Umbilical cord (tissue), 2 donors: ENCODE measurements around the gene SAXO2. TPM values are rescaled to one million over a fixed set of nuclear protein-coding genes. Genes with fewer than 3 reads are reported as not detected.
"Not testable (repeated sequence)": the region's sequence is repeated elsewhere in the genome, so short reads cannot be mapped to it uniquely, and the experiment has no call there.

Experiments used
- DNase-seq: peaks from one replicate; pipeline ENCODE4 v3.0.0-alpha.2; 2015; ENCODE audit warnings: low spot score
- total RNA-seq: library from RNA; depleted of rRNA; stranded (reverse); fragments of >200 nt; gene quantifications from one replicate; pipeline ENCODE4 v1.2.3, GENCODE V29; 2014; ENCODE audit warnings: low replicate concordance; ENCODE audit not compliant: insufficient read depth

The SAXO2 gene
- total RNA-seq, 1 donor from 2014 or later = 2.4 TPM

DNA sequence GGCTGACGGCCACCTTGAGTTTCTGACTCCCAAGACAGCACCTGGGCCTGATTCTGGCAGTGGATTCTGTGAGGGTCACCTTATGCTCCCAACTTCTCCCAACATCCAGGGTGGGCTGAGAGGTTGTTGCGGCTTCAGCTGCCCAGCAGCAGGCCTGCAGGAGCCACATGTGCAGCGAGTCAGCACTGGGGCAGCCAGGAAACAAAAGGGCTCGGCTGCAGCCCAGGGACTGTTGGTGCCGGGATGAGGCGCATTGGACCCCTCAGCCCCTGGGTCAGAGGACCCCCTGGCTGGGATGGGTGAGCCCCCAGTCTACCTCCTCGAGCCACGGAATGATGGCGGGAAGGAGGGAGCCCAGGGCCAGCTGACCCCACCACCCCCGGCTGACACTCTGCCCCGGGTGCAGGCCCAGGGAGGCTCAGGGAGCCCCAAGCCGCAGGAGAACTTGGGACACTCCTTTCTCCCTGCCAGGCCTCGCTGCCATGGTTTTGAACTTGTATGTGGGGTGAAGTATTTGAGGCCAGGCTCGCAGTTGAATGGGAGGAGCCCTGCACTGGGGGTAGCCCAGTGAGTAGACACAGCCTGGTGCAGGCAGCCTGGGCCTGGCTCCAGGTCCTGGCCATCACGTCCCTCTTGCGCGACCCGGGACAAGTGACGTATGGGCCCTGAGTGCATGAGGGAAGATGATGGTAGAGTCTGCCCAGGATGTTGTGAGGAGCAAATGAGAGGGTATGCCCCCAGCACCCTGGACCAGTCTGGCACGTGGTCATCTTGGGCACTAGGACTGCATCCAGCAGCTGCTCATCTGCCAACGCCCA is 51.5 kb downstream of the SAXO2 start:
- not testable (repeated sequence) for DNase-seq

GRCh38 chr15:82314769-82315518 is 52.3 kb downstream of the SAXO2 start:
- no peak for DNase-seq

GRCh38 chr15:82315519-82316246 is 53.1 kb downstream of the SAXO2 start:
- DNase-seq = no peak

GRCh38 chr15:82316247-82317090 is 53.9 kb downstream of the SAXO2 start:
- DNase-seq = not testable (repeated sequence)

- no peak for DNase-seq
Observed at GRCh38 chr15:82317091-82317489, 54.5 kb downstream of the SAXO2 start.

DNA sequence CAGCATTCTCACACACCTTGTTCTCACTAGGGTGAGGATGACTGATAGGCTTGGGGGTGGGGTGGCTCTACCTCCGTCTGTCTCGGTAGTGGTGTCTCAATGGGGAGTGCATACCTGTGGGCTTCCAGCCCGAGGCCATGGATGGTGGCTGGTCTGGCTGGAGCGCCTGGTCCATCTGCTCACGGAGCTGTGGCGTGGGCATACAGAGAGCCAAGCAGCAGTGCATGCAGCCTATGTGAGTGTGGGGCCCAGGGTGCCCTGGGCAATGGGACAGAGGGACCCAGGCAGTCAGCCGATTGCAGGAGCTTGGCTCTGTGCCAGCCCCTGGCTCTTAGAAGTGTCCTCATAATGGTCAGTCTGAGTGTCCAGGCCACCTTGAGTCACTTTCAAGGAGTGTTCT is 54.9 kb downstream of the SAXO2 start:
- not testable (repeated sequence) for DNase-seq

GRCh38 chr15:82318281-82318680 is 55.7 kb downstream of the SAXO2 start:
- DNase-seq = not testable (repeated sequence)

DNA sequence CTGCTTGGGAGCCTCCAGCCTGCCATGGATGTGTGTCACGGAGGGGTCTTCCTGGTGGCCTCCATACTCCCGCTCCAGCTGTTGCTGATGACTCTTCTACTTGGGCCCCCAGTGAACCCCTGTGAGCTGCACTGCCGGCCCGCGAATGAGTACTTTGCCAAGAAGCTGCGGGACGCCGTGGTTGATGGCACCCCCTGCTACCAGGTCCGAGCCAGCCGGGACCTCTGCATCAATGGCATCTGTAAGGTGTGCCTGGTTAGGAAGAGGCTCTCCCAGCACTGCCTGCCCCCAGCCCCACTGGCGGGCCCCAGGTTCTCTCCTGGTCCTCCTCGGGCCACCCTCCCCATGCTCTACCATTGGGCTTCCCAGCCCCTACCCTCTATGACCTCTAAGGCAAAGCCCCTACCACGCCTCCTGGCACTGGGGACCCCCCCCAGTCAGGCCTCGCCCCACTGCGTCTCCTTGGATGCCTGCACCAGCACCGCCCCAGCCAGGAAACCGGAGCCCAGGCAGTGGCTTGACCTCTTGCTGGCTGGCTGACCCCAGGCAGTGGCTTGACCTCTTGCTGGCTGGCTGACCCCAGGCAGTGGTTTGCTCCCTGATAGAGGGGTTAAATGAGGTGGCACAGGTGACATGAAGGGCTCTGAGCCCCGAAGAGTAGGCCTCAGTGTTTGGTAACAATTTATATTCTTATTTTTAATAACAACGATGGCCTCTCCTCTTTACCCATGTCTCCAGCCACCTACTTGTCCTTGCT is 57.1 kb downstream of the SAXO2 start:
- not testable (repeated sequence) for DNase-seq

DNA sequence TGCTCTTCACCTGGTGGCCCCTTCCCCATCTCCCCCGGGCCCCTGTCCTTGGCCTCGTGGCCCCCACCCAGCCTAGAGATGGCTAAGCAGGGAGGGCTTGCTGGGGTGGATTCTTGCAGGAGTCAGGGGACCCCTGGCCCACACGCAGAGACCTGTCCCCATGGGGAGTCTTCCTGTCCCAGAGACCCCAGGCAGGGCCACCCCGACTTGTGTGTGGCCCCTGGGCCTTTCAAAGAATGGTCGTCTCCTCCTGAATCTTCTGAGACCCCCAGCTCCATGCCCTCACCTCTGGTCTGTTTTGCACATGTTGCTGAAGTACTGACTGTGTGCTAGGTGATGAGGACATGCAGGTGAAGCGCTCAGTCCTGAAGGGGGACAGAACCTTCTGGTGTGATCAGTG is 58.2 kb downstream of the SAXO2 start:
- not testable (repeated sequence) for DNase-seq

DNA sequence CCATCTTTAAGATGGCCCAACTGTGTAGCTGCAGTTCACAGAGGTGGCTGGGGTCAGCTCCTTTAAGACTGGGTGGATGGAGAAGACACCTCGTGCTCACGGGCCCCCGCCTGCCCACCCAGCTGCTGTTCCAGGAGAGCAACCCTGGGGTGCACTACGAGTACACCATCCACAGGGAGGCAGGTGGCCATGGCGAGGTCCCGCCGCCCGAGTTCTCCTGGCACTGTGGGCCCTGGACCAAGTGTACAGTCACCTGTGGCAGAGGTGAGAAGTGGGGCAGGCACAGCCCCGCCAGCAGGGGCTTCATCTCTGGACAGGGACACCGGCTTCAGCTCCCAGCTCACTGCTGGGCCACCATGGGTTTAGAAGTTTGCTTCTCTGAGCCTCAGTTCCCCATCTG is 59.9 kb downstream of the SAXO2 start:
- not testable (repeated sequence) for DNase-seq

DNA sequence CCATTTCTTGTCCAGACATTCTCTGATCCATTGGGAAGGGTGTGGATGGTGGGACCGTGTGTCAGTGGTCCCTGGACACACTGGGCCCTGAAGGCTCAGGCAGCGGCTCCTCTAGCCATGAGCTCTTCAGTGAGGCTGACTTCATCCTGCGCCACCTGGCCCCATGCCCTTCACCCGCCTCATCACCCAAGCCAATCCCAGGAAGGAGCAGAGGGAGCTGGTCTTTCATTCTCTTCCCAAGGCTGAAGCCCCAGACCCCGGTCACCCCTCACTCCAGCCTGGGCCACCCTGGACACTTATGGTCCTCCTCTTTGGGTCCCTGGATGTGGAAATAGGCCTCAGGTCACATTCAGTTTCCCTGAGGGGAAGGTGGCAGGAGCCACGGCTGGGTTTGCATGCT is 62.2 kb downstream of the SAXO2 start:
- not testable (repeated sequence) for DNase-seq

GRCh38 chr15:82325646-82326045 is 63.0 kb downstream of the SAXO2 start:
- not testable (repeated sequence) for DNase-seq

DNA sequence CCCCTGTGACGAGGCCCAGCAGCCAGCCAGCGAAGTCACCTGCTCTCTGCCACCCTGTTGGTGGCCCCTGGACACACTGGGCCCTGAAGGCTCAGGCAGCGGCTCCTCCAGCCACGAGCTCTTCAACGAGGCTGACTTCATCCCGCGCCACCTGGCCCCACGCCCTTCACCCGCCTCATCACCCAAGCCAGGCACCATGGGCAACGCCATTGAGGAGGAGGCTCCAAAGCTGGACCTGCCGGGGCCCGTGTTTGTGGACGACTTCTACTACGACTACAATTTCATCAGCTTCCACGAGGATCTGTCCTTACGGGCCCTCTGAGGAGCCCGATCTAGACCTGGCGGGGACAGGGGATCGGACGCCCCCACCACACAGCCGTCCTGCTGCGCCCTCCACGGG is 64.3 kb downstream of the SAXO2 start:
- DNase-seq = not testable (repeated sequence)

DNA sequence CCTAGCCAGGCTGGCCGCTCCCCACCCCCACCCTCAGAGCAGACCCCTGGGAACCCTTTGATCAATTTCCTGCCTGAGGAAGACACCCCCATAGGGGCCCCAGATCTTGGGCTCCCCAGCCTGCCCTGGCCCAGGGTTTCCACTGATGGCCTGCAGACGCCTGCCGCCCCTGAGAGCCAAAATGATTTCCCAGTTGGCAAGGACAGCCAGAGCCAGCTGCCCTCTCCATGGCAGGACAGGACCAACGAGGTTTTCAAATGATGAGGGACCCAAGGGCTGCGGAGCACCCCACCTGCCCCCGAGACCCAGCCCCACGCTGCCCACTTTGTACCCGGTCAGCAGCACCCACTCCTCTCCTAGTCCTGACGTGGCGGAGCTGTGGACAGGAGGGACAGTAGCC is 64.8 kb downstream of the SAXO2 start:
- DNase-seq = not testable (repeated sequence)

GRCh38 chr15:82329039-82329438 is 66.4 kb downstream of the SAXO2 start:
- not testable (repeated sequence) for DNase-seq

DNA sequence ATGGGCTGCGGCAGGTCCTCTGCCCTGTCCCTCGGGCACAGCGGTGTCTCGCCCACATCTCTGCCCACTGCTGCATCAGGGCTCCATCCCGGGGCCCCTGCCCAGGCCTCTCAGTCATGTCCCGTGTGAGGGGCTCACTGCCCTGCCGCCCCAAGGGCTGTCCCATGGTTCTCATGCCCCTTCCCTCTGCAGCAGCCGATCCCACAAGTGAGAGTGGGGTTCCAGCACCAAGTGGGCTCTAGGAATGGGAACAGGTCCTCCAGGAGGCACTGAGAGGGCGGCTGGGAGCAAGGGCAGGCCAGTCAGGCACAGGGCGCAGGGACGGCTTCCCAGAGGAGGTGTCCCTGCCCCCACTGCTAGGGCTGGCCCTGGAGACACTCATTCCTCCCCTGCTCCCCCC is 68.3 kb downstream of the SAXO2 start:
- DNase-seq = not testable (repeated sequence)

DNA sequence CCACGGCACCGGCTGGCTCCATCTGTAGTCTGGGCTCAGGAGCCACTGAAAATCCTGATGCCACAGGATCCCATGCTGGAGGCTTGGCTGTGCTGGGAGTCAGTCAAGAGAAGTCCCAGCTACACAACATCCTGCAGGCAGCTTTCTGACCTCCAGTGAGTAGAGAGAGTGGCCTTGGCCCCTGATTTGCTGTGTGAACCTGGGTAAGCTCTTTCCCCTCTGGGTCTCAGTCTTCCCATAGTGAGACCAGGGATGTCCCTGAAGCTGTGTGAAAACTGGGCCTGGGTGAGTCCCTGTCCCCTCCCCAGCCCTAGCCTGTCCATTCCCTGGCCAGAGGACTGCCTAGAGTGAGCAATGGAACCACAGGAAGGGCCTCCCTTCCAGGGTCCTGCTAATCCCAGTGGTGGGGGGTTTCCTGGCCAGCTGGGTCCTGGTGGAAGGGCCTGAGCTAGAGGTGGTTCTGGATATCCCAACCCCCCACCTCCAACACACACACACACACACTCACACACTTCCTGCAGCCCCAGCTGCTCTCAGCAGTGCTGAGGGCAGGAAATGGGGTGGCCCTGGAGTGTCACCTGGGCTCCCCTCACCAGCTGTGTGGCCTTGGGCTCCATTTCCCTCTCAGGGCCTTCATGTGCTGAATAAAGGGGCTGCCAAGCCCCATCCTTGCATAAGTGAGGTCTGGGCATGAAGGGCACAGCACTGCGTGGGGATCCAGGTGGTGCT is 69.1 kb downstream of the SAXO2 start:
- DNase-seq = not testable (repeated sequence)

- DNase-seq = not testable (repeated sequence)
Observed at GRCh38 chr15:82332711-82333602, 70.3 kb downstream of the SAXO2 start.
